Measurements from ENCODE around the gene DPP10. TPM values are rescaled to one million over a fixed set of nuclear protein-coding genes. Genes with fewer than 3 reads are reported as not detected.

Gene DPP10
- total and polyA plus RNA-seq, 2 of the 13 experiments (the other 11 are each of a cell fraction or from before 2014, with no cell fraction given): 0.95 to 1.7 TPM

DNA sequence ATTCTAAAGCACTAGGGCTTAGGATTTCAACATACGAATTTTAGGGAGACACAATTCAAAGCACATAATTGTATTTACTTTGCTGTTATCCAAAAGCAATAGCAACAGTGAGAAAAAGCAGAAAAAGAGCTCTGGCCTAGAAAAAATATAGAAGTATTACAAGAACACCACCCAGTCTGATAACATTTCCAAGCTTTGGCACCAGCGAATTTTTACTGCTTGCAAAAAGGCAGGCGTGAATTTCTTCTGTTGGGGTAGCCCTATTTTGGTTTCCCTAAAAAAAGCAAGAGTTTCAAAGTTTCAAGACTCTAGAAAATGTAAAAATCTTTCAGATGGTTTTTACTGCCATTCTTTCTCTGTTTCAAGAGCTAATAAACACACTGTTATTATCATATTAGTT is 292.7 kb downstream of the DPP10 start:
- ChIA-PET POLR2A (no interaction called here), CTCF (ENCODE audit: low intra/inter-chr PET ratio, low total read pairs) (no interaction called here)
- H3K27ac ChIP-seq (ENCODE audit: extremely low read length, insufficient read depth, low read length): no peak overlapping the region
- no peaks in the 10 kb centered on the region for H3K27me3 ChIP-seq (ENCODE audit: control insufficient read depth in 1 of 2, insufficient read depth in 2 of 2, low read length in 2 of 2)
- no peaks in the 10 kb centered on the region for H3K36me3 ChIP-seq (replicated peaks in 1 of 2; ENCODE audit: control insufficient read depth in 1 of 2, insufficient read depth in 2 of 2, low read length in 2 of 2)
- 1% methylated on average over 3 of the region's 3 CpGs for WGBS (ENCODE audit: low lambda C conversion rate)
- intact Hi-C loops (cut with micrococcal nuclease; ENCODE audit: unreplicated experiment): no loop called here
- H3K4me1 ChIP-seq (ENCODE audit: insufficient read depth, low read length): no peaks in the 10 kb centered on the region
- H2AFZ ChIP-seq (ENCODE audit: low read length): no peak overlapping the region
- no peak overlapping the region for H3K4me2 ChIP-seq (ENCODE audit: low read depth, low read length)
- H4K20me1 ChIP-seq (ENCODE audit: insufficient read depth, low read length): no peaks in the 10 kb centered on the region
- ATAC-seq (no peak), FAIRE-seq (no peak), DNase-seq (ENCODE audit: low spot score) (no peak)
- in situ Hi-C loops (cut with HindIII; ENCODE audit: extremely low pct_ligation_motif_present, low pct_unique_long_range_greater_than_20kb): no loop called here
- no peak overlapping the region for H3K4me3 ChIP-seq (replicated peaks in 1 of 3; ENCODE audit: insufficient read depth in 1 of 3, low read depth in 2 of 3, low read length in 3 of 3)
- H3K79me2 ChIP-seq (ENCODE audit: insufficient read depth, low read length): no peaks in the 10 kb centered on the region
- H3K9ac ChIP-seq (ENCODE audit: insufficient read depth, low read depth, low read length): no peak overlapping the region
- H3K9me3 ChIP-seq (ENCODE audit: low read length): no peaks in the 10 kb centered on the region
- BruUV-seq (replicated peaks): no TSS peak
- TF ChIP-seq ZNF577 (CRISPR knock-in tag; IDR thresholded peaks at IDR 0.05; ENCODE audit: borderline replicate concordance, low read depth): no peak
- TF ChIP-seq ZNF614 (CRISPR knock-in tag; IDR thresholded peaks at IDR 0.05; ENCODE audit: borderline replicate concordance): no peak
- no peak for TF ChIP-seq POGZ (CRISPR knock-in tag; IDR thresholded peaks at IDR 0.05)
- no peak for TF ChIP-seq KLF12 (CRISPR knock-in tag; IDR thresholded peaks at IDR 0.05; ENCODE audit: borderline replicate concordance)
- TF ChIP-seq, protein P1, sequence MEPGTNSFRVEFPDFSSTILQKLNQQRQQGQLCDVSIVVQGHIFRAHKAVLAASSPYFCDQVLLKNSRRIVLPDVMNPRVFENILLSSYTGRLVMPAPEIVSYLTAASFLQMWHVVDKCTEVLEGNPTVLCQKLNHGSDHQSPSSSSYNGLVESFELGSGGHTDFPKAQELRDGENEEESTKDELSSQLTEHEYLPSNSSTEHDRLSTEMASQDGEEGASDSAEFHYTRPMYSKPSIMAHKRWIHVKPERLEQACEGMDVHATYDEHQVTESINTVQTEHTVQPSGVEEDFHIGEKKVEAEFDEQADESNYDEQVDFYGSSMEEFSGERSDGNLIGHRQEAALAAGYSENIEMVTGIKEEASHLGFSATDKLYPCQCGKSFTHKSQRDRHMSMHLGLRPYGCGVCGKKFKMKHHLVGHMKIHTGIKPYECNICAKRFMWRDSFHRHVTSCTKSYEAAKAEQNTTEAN (CRISPR knock-in tag; conservative IDR thresholded peaks at IDR 0.05): no peak
- TF ChIP-seq HMGA1 (CRISPR knock-in tag; conservative IDR thresholded peaks at IDR 0.05): no peak
- no peak for TF ChIP-seq HNRNPH1 (optimal IDR thresholded peaks at IDR 0.05; ENCODE audit: low read depth, low read length)
- TF ChIP-seq CREB1 (IDR thresholded peaks at IDR 0.05): no peak
- TF ChIP-seq CREB1 (CRISPR knock-in tag; IDR thresholded peaks at IDR 0.05): no peak
- TF ChIP-seq, protein P2, sequence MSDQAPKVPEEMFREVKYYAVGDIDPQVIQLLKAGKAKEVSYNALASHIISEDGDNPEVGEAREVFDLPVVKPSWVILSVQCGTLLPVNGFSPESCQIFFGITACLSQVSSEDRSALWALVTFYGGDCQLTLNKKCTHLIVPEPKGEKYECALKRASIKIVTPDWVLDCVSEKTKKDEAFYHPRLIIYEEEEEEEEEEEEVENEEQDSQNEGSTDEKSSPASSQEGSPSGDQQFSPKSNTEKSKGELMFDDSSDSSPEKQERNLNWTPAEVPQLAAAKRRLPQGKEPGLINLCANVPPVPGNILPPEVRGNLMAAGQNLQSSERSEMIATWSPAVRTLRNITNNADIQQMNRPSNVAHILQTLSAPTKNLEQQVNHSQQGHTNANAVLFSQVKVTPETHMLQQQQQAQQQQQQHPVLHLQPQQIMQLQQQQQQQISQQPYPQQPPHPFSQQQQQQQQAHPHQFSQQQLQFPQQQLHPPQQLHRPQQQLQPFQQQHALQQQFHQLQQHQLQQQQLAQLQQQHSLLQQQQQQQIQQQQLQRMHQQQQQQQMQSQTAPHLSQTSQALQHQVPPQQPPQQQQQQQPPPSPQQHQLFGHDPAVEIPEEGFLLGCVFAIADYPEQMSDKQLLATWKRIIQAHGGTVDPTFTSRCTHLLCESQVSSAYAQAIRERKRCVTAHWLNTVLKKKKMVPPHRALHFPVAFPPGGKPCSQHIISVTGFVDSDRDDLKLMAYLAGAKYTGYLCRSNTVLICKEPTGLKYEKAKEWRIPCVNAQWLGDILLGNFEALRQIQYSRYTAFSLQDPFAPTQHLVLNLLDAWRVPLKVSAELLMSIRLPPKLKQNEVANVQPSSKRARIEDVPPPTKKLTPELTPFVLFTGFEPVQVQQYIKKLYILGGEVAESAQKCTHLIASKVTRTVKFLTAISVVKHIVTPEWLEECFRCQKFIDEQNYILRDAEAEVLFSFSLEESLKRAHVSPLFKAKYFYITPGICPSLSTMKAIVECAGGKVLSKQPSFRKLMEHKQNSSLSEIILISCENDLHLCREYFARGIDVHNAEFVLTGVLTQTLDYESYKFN (CRISPR knock-in tag; conservative IDR thresholded peaks at IDR 0.05): no peak
- no peak for TF ChIP-seq SYNCRIP (IDR thresholded peaks at IDR 0.05; ENCODE audit: insufficient read depth, low read depth, low read length)
- TF ChIP-seq CEBPB (IDR thresholded peaks at IDR 0.05; ENCODE audit: borderline replicate concordance, low read depth, low read length): no peak
- no peak for TF ChIP-seq TOPORS (CRISPR knock-in tag; IDR thresholded peaks at IDR 0.05)

Measured in HepG2 (cell line).